Skin epidermis (tissue), 12 donors: ENCODE measurements around the gene FSD1L.
"Not testable (repeated sequence)": the region's sequence is repeated elsewhere in the genome, so short reads cannot be mapped to it uniquely, and the experiment has no call there.

Source experiments
- H3K27ac ChIP-seq, 21 experiments: fragments of 200-600 bp; sonication (generic) in 11 of 21; one replicate each; pipeline ENCODE4 v1.5.0; 2020; ENCODE audit warnings: mild to moderate bottlenecking in 3 of 21, inconsistent platforms in 2 of 21, moderate library complexity in 2 of 21
- H3K4me3 ChIP-seq, 7 experiments: fragments of 200-600 bp; sonication (generic) in 2 of 7; one replicate each; pipeline ENCODE4 v1.5.0; 2020; ENCODE audit warnings: inconsistent platforms in 2 of 7, mild to moderate bottlenecking in 2 of 7, moderate library complexity in 1 of 7

Gene FSD1L

DNA sequence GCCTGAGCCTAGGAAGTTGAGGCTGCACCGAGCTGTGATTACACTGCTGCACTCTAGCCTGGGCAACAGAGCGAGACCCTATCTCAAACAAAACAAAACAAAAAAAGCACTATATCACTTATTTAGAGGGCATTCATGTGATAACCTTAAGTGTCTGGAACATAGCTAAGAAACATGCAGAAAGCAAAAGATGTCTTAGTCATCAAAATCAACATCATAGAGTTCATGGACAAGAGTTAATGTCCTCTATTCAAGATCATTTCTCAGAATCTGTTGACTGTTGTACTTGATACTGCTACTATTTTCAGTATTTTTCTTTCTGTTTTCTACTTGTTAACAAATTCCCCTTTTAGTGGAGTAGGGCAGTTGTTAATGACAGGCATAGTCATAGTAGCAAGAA is 25.4 kb downstream of the FSD1L start:
- H3K27ac ChIP-seq = no peak overlapping the region

DNA sequence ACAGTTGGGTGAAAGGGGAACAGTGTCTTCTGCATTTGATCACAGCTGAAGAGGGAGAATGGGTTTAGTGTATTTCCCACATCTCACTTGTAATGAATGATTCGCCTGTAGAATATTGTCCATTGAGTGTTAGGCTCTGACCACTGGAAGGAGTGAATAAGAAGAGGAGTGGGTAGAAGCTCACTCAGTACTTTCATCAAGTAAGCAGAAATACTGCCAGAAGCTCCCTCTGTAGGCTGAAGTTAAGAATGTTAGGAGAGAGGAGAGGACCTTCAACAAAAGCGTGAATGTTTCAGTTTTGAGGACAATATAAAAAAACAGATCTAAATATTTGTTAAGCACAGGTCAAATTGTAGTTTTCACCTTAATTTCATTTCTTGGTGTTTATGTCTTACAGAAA is 27.5 kb downstream of the FSD1L start:
- Histone ChIP-seq H3K4me3 (no peak overlapping the region), H3K27ac (no peak overlapping the region)

More for the DNA sequence above, 25.4 kb downstream of the FSD1L start:
- no peak overlapping the region for H3K4me3 ChIP-seq

DNA sequence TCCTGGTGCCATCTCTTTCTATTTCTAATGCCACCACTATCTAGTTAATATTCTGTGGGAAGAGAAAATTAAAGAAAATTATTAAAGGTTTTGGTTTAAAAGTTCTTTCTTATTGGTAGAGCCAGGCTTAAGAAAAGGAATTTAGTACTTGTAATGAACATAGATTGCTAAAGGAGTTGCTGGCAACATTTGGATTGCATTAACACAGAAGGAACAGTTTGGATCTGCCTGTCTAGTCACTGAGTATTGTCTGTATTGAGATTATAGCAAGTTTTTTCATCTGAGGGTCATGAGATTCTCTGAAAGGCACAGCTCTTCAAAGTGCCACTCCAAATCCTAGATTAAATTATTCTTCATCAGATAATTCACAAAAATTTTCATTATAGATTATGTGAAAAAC is 32.0 kb downstream of the FSD1L start:
- H3K27ac ChIP-seq = no peak overlapping the region
- H3K4me3 ChIP-seq = no peak overlapping the region

DNA sequence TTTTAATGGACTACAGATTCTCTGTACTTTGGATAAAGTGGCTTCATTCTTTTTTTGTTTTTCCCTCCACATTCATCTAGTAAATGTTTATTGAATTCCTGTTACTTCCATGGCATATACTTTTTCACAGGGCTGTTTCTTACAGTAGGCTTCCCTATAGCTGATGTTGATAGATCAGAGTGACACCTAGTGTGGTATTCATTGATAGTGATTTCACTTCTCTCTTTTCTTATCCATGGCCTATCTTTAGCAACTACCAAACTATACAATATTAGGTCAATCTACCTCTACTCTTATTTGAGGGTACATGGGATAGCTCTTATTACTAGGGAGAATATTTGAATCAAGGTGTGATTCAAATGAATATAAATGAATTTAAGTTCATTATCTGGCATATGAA is 35.8 kb downstream of the FSD1L start:
- Histone ChIP-seq H3K4me3 (no peak overlapping the region), H3K27ac (no peak overlapping the region)

DNA sequence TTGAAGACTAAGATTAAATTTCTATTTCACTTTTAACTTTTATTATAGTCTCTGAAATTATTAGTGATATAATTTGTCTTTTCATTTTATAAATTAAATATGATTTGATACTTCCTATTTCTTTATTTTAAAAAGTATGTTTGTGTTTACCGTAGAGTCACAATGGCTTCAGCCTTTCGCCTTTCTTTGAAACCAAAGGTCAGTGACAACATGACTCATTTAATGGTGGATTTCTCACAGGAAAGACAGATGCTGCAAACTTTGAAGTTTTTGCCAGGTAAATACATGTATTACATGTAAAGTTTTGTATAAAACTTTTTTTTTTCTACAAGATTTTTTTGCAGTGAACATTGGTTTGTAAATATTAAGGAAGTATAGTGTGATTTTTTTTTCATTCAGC is 36.4 kb downstream of the FSD1L start:
- no peak overlapping the region for H3K27ac ChIP-seq
- no peak overlapping the region for H3K4me3 ChIP-seq

DNA sequence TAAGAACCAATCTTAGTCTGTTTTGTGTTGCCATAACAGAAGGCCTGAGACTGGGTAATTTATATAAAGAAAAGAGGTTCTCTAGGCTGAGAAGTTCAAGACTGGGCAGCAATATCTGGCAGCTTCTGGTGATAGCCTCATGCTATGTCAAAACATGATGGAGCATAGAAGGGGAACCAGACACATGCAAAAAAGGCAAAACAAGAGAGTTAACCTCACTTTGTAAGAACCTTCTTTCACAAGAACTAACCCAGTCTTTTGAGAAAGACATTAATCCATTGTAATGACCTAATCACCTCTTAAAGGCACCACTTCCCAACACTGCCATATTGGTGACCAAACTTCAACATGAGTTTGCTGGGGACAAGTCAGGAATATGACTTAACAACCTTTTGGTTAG is 37.3 kb downstream of the FSD1L start:
- no peak overlapping the region for H3K27ac ChIP-seq

DNA sequence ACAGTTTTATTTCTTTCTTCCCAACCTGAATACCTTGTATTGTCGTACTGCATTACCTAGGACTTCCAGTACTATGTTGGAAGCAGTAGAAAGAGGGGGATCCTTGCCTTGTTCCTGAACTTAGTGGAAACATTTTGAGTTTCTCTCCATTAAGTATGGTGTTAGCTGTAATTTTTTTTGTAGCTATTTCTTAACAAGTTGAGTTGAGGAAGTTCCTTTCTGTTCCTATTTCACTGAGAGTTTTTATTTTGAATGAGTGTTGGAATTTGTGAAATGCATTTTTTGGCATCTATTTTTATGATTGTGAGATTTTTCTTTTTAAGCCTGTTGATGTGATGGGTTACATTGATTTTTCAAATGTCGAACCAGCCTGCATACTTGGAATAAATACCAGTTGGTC is 49.0 kb downstream of the FSD1L start:
- H3K27ac ChIP-seq = no peak overlapping the region
- no peak overlapping the region for H3K4me3 ChIP-seq

More for the DNA sequence above, 37.3 kb downstream of the FSD1L start:
- H3K4me3 ChIP-seq = no peak overlapping the region

DNA sequence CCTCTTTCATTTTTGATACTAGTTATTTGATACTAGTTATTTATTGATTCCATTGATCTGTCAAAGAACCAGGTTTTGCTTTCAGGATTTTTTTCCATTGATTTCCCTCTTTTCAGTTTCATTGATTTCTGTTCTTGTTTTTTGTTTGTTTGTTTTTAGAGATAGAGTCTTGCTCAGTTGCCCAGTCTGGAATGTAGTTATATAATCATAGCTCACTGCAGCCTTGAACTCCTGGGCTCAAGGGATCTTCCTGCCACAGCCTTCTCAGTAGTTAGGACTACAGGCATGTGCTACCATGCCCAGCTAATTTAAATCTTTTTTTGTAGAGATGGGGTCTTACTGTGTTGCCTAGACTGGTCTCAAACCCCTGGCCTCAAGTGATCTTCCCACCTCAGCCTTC is 49.9 kb downstream of the FSD1L start:
- no peak overlapping the region for H3K4me3 ChIP-seq
- no peak overlapping the region for H3K27ac ChIP-seq

DNA sequence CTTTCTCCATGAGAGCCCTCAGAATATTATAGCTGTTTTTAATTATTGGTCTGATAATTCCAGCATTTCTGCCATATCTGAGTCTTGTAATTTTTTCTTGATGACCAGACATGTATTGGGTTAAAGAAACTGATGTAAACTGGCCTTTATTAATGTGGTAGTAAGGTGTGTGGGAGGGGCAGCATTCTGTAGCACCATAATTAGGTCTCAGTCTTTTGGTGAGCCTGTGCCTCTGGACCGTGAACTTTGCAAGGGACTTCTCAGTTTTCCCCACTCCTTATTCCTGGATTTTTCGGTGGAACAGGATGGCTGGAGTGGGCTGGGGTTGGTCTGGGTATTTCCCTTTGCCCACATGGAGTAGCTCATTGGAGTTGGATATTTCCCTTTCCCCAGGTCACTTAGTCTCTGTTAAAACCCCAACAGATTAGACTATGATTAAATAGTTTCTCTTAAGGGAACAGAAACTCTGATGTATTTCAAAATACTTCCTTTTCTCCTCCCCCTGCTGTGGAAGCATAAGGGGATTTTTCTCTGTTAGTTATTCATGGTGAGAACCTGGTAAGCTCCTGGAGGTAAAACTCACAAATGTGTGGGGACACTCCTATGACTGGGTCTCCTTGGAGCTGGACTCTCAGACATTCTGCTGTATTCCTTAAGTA is 52.4 kb downstream of the FSD1L start:
- H3K4me3 ChIP-seq = no peak overlapping the region

DNA sequence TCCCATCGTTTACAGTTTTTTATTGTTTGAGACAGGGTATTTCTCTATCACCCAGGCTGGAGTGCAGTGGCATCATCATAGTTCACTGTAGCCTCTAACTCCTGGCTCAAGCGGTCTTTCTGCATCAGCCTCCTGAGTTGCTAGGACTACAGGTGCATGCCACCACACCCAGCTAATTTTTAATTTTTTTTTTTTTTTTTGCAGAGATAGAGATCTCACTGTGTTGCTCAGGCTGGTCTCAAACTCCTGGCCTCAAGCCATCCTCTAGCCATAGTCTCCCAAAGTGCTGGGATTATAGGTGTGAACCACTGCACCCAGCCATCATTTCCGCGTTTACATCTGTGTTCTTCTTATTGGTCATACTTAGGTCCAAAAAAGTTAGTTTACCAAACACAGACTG is 53.6 kb downstream of the FSD1L start:
- H3K27ac ChIP-seq = no peak overlapping the region
- H3K4me3 ChIP-seq = no peak overlapping the region

More for the DNA sequence above, 52.4 kb downstream of the FSD1L start:
- H3K27ac ChIP-seq = no peak overlapping the region

DNA sequence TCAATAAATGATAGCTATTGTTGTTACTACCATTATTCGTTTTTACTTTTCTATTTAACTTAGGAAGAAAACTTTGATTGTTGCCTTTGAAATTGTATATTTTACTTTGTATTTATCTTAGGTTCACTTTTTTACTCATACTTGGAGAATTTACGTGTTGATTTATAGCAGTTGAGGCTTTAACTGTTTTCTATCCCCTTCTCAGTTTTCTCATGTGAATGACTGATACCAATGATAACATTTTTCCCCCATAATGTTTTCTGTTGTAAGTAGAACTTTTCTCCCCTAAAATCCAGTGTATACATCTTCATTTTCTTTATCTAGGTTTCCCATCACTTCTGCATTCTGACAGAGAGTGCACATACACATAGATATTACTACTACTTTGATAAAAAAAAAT is 54.4 kb downstream of the FSD1L start:
- H3K27ac ChIP-seq = no peak overlapping the region
- H3K4me3 ChIP-seq = no peak overlapping the region

DNA sequence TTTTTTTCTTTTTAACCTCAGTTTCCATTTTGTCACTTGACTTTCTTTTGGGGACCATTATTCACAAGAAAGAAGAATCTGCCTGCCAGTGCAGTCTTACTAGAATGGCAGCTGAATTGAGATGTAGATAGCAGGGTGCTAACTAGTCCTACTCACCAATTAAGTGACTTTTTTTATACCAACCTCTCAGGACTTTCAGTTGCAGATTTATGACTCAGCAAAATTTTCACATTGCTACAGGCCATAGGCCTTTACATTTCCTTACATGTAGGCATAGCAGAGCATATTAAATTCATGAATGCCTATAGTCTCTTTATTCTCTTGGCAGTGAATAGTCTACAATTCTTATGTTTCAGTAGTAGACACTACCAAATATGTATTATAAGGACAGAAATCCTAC is 56.0 kb downstream of the FSD1L start:
- Histone ChIP-seq H3K4me3 (no peak overlapping the region), H3K27ac (no peak overlapping the region)

DNA sequence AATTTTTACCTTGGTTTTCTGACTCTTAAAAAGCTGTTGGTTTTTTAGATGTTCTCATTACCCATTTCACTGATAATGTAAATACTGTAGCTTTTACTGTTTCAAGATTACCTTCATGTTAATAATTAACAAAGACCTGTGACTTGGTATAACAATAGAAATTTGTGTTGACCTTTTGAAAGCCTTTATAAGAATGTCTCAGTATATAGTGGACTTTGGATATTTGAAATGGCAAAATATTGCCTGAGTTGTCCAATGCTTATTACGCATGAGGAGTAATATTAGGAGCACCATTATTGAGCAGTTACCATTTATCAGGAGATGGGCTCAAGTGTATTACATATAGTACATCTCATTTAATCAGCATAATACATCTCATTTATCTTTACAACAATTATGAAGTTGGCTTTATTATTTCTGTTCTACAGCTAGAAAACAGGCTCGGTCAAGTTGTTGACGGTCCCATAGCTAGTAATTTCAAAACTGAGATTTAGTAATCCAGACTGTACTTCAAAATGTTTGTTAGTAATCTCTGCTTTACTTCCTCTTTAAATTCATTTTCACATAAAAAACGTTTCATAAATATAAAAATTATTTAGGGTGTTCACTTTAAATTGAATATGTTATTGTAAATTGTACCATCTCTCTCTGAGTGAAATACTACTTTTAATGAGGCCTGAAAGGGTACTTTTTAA is 59.4 kb downstream of the FSD1L start:
- Histone ChIP-seq H3K27ac (no peak overlapping the region), H3K4me3 (no peak overlapping the region)

DNA sequence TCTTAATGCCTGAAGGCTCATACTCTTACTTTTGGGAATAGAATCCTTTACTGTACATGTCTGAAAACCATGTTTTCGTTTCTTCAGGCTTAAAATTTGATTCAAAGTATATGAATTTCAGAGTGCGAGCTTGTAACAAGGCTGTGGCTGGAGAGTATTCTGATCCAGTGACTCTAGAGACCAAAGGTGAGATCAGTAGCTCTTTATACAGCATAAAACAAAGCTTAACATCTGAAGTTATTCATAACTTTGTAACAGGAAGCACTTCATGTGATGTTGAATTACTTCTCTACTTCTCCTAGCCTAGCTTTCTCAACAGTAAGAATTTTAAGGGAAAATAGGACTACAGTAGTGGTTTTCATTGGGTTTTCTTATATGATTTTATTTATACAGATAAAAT is 60.7 kb downstream of the FSD1L start:
- H3K4me3 ChIP-seq = no peak overlapping the region
- no peak overlapping the region for H3K27ac ChIP-seq

DNA sequence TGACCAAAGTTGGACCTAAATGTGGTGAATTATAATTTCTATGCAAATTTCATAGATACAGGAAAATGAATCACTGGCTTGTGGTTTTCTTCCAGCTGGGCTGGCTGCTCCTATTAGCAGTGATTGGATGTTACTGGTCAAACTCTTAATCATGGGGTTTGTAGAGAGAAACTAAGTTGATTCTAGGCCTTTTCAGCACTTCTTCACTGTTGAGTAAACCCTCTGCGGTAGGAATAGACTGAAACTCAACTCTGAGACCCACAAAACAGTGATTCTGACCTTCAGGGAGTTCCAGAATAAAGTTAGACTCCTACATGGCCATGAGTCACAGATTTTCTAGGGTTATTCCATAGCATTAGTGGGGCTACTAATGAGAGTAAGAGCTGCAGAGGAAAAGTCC is 62.2 kb downstream of the FSD1L start:
- no peak overlapping the region for H3K4me3 ChIP-seq
- no peak overlapping the region for H3K27ac ChIP-seq

DNA sequence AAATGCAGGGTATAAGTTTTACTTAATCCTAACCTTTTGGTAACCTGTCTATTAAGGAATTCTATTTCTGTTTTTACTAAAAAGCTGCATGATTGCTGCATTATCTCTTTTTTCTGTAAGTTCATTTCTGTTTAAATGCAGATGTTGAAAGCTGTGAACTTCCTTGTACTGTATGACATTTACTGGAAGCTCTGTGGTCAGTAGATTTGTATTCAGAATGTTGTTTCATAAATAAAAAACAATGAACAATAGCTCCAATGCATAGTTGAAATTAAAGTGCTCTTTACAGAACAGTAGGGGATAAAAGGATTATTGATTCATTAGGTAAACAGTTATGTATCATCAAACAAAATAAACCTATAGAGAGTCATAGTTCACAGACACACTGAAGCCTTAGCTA is 63.6 kb downstream of the FSD1L start:
- Histone ChIP-seq H3K4me3 (no peak overlapping the region), H3K27ac (no peak overlapping the region)

DNA sequence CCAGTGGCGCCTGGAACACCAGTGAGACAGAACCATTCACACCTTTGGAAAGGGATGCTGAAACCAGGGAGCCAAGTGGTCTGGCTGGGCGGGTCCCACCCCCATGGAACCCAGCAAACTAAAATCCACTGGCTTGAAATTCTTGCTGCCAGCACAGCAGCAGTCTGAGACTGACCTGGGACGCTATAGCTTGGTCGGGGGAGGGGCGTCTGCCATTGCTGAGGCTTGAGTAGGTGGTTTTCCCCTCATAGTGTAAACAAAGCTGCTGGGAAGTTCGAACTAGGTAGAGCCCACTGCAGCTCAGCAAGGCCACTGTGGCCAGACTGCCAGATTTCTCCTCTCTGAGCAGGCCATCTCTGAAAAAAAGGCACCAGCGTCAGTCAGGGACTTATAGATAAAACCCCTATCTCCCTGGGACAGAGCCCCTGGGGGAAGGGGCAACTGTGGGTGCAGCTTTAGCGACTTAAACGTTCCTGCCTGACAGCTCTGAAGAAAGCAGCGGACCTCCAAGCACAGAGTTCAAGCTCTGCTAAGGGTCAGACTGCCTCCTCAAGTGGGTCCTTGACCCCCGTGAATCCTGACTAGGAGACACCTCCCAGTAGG is 68.1 kb downstream of the FSD1L start:
- no peak overlapping the region for H3K27ac ChIP-seq
- no peak overlapping the region for H3K4me3 ChIP-seq

DNA sequence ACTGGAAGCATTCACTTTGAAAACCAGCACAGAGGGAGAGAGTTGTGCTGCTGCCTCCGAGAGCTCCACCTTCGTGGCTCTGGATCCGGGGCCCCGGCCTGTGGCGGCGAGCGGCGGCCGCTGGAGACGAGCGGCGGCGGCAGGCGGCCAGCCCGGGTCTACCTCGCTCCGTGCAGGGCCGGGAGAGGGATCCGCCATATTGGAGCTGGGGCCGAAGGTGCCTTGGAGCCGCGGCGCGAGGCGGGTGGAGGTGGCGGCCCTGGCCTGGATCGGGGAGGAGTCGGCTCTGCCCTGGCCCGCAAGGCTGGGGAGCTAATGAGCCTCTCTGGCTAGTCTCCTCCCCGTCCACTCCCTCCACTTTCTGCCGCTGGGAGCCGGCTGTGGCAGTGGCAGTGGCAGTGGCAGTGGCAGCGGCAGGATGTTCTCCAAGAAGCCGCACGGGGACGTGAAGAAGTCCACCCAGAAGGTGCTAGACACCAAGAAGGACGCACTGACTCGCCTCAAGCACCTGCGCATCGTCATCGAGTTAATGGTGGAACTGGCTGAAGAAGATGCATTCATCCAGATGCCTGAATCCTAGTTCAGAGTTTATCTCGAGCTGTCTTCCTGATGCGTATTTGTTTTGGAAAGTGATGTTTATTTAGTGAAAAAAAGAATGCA is 72.0 kb downstream of the FSD1L start:
- peak overlapping the region in 10 of 21 experiments; percentile 60 to 84 (median 71) for H3K27ac ChIP-seq
- H3K4me3 ChIP-seq = peak overlapping the region; percentile 21 to 44 (median 32)

DNA sequence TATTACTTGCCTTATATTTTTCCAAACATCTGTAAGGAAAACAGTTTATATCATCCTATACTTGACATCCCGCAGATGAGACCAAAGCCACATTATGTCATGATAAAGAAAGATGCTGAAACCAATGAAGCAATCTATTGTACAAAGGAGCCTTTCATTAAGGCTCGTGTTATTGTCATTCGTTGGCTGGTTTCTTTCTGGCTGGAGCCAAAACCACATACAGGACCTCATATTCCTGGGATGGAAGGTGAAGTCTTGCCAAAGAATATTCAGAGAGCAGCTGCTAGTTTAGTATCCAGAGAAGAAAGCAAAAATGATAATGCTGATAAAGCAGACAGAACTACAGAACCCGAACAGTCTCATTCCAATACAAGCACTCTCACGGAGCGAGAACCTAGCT is 73.2 kb downstream of the FSD1L start:
- H3K4me3 ChIP-seq, H3K27ac ChIP-seq: not testable (repeated sequence)

DNA sequence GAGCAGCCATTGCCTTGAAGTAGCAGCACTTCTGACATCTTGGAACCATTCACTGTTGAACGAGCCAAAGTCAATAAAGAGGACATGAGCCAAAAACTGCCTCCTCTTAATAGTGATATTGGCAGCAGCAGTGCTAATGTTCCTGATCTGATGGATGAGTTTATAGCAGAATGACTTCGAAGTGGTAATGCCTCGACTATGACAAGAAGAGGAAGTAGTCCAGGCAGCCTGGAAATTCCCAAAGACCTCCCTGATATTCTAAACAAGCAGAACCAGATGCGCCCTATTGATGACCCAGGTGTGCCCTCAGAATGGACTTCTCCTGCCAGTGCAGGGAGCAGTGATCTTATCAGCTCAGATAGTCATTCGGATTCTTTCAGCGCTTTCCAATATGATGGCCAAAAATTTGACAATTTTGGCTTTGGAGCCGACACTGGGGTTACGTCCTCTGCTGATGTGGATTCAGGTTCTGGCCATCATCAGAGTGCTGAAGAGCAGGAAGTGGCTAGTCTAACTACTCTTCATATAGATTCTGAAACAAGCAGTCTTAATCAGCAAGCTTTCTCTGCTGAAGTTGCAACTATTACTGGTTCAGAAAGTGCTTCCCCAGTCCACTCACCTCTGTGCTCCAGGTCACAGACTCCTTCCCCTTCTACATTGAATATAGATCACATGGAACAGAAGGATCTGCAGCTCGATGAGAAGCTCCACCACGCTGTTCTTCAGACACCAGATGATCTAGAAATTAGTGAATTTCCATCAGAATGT is 75.0 kb downstream of the FSD1L start:
- H3K4me3 ChIP-seq, H3K27ac ChIP-seq: not testable (repeated sequence)
